HG03066 (cell line): ENCODE results near the gene SCYL1.

Source experiments
- ATAC-seq: cut with Tn5 transposase; IDR thresholded peaks from one replicate; pipeline ENCODE4 v1.9.1; 2021; ENCODE audit warnings: low read depth; ENCODE audit not compliant: unreplicated experiment

Gene SCYL1

DNA sequence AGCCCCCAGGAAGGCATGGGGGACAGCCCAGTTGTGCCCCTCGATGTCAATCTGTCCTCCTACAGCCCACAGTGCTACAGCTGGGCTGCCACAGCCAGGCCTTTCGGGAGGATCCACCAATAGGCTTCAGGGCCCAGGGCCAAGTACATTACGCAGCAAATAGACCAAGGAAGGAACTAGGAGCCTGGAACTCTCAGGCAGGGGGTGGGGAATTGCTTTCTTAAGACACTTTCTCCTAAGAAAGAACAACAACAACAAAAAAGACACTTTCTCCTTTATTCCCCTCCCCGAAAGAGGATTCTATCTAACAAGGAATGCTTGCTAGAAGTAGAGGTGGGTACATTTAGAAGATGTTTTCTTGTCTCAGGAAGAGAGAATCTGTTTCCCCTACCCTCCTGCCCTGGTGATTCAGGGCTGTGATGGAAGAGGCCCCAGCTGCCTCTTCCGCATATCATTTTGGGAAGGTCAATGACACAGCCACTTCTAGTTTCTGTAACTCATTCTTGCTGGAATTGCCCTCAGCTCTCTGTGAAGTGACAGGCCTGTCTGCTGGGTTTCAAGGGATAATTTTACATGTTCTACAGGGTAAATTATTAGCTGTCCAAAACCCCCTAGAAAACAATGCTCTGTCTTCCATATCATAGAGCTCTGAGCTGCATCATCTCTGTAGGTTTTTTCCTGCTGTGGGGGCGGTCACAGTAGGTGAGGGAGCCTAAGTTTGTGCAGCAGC, 32.1 kb upstream of the SCYL1 start:
- no peak for ATAC-seq

DNA sequence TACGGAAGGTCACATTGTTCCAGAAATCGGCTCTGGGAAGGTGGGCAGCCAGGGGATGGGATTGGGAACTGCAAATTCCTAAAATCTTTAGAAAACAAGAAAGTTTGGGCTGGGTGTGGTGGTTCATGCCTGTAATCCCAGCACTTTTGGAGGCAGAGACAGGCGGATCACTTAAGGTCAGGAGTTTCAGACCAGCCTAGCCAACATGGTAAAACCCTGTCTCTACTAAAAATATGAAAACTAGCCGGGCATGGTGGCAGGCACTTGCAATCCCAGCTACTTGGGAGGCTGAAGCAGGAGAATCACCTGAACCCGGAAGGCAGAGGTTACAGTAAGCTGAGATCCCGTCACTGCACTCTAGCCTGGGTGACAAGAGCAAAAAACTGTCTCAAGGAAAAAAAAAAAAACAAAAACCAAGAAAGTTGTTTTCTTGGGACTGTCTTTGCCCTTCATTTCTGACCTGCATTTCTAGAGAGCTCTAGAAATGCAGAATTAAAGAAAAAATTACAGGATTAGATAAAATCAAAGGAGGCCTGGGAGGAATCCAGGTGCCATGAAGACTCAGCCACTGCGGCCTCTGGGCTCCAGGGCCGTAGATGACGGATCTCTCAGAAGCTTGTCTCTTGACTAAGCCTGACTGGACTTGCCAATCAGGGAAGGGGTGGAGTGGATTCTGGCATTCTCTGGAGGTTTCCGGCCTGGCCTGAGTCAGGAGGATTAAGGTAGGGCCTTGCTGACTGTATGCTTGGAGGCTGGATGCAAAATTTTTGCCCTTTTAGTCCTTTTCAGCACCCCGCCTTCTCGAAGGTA, 31.3 kb upstream of the SCYL1 start:
- no peak for ATAC-seq

DNA sequence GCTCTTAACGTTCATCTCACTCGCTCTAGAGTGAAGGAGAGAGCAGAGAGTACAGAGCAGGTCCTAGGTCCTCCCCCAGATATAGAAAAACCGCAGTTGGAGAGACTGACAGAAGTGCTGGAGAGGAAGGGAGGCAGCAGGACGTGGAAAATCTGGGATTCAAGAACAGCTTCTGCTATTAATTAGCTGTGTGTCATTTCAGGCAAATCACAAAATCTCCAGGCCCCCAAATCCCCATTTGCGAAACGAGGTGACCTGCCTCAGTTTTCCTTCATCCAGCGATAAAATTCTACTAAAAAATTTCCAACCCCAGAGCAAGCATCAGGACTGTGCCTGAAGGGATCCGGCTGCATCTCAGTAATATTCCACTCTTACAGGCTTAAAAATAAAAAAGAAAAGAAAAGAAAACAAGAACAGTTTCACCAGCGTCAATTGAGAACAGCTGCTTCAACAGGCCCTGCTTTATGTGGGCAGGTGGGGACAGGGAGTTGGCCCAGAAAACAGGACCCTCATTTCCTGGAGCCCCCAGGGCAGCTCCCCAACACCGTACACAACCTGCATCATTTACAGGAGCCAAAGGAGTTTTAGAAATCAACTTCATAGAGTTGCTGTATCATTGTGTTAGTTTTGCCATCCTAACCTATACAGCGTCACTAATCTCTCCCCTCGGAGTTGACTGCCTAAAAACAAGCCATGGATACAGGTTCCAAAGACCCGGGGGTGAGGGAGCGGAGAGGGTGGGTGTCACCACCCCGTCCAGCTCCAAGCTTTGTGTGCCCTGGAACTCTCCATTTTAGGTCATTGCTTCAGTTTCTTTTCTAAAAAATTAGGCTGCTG, 28.4 kb upstream of the SCYL1 start:
- ATAC-seq = no peak

DNA sequence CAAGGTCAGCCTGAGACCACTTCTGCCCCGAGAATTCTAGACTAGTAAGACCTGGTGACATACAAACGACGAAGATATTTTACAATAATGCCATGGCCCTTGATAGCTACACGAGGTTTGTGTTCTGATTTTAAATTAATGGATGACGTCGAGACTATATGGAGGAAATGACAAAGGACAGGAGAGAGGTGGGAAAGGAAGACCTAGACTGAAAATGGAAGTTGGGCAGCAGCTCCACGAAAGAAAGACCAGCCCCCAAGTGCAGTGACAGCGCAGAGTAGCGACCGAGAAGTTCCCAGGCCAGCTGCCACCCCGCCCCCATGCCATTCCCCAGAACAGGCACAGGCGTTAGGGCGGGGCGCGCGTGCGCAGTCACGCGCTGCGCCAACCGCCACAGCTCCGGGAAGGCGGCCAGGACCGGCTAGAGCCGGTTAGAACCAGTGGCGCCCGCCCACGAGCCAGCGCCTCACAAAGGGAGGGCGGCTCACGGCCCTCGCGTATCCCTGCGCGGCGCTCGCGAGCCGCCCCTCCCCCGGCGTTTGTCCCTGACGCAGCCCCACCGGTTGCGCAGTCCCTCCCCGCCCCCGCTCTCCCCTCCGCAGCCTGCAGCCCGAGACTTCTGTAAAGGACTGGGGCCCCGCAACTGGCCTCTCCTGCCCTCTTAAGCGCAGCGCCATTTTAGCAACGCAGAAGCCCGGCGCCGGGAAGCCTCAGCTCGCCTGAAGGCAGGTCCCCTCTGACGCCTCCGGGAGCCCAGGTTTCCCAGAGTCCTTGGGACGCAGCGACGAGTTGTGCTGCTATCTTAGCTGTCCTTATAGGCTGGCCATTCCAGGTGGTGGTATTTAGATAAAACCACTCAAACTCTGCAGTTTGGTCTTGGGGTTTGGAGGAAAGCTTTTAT, 27.5 kb upstream of the SCYL1 start:
- peak; percentile 59 for ATAC-seq

DNA sequence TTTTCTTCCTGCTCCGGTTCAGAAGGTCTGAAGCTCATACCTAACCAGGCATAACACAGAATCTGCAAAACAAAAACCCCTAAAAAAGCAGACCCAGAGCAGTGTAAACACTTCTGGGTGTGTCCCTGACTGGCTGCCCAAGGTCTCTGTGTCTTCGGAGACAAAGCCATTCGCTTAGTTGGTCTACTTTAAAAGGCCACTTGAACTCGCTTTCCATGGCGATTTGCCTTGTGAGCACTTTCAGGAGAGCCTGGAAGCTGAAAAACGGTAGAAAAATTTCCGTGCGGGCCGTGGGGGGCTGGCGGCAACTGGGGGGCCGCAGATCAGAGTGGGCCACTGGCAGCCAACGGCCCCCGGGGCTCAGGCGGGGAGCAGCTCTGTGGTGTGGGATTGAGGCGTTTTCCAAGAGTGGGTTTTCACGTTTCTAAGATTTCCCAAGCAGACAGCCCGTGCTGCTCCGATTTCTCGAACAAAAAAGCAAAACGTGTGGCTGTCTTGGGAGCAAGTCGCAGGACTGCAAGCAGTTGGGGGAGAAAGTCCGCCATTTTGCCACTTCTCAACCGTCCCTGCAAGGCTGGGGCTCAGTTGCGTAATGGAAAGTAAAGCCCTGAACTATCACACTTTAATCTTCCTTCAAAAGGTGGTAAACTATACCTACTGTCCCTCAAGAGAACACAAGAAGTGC, 26.7 kb upstream of the SCYL1 start:
- ATAC-seq = no peak

DNA sequence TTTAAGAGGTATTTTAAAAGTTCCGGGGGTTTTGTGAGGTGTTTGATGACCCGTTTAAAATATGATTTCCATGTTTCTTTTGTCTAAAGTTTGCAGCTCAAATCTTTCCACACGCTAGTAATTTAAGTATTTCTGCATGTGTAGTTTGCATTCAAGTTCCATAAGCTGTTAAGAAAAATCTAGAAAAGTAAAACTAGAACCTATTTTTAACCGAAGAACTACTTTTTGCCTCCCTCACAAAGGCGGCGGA, 26.2 kb upstream of the SCYL1 start:
- no peak for ATAC-seq

DNA sequence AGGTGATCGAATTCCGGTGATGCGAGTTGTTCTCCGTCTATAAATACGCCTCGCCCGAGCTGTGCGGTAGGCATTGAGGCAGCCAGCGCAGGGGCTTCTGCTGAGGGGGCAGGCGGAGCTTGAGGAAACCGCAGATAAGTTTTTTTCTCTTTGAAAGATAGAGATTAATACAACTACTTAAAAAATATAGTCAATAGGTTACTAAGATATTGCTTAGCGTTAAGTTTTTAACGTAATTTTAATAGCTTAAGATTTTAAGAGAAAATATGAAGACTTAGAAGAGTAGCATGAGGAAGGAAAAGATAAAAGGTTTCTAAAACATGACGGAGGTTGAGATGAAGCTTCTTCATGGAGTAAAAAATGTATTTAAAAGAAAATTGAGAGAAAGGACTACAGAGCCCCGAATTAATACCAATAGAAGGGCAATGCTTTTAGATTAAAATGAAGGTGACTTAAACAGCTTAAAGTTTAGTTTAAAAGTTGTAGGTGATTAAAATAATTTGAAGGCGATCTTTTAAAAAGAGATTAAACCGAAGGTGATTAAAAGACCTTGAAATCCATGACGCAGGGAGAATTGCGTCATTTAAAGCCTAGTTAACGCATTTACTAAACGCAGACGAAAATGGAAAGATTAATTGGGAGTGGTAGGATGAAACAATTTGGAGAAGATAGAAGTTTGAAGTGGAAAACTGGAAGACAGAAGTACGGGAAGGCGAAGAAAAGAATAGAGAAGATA, 25.7 kb upstream of the SCYL1 start, which contains the start of gene MALAT1:
Gene MALAT1 (plus strand): TSS at position 69 of the 736 bp plus-strand sequence.
- ATAC-seq = no peak

DNA sequence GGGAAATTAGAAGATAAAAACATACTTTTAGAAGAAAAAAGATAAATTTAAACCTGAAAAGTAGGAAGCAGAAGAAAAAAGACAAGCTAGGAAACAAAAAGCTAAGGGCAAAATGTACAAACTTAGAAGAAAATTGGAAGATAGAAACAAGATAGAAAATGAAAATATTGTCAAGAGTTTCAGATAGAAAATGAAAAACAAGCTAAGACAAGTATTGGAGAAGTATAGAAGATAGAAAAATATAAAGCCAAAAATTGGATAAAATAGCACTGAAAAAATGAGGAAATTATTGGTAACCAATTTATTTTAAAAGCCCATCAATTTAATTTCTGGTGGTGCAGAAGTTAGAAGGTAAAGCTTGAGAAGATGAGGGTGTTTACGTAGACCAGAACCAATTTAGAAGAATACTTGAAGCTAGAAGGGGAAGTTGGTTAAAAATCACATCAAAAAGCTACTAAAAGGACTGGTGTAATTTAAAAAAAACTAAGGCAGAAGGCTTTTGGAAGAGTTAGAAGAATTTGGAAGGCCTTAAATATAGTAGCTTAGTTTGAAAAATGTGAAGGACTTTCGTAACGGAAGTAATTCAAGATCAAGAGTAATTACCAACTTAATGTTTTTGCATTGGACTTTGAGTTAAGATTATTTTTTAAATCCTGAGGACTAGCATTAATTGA, 25.0 kb upstream of the SCYL1 start:
- no peak for ATAC-seq

DNA sequence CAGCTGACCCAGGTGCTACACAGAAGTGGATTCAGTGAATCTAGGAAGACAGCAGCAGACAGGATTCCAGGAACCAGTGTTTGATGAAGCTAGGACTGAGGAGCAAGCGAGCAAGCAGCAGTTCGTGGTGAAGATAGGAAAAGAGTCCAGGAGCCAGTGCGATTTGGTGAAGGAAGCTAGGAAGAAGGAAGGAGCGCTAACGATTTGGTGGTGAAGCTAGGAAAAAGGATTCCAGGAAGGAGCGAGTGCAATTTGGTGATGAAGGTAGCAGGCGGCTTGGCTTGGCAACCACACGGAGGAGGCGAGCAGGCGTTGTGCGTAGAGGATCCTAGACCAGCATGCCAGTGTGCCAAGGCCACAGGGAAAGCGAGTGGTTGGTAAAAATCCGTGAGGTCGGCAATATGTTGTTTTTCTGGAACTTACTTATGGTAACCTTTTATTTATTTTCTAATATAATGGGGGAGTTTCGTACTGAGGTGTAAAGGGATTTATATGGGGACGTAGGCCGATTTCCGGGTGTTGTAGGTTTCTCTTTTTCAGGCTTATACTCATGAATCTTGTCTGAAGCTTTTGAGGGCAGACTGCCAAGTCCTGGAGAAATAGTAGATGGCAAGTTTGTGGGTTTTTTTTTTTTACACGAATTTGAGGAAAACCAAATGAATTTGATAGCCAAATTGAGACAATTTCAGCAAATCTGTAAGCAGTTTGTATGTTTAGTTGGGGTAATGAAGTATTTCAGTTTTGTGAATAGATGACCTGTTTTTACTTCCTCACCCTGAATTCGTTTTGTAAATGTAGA, 24.3 kb upstream of the SCYL1 start:
- ATAC-seq = no peak

DNA sequence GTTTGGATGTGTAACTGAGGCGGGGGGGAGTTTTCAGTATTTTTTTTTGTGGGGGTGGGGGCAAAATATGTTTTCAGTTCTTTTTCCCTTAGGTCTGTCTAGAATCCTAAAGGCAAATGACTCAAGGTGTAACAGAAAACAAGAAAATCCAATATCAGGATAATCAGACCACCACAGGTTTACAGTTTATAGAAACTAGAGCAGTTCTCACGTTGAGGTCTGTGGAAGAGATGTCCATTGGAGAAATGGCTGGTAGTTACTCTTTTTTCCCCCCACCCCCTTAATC, 23.8 kb upstream of the SCYL1 start:
- ATAC-seq = no peak

DNA sequence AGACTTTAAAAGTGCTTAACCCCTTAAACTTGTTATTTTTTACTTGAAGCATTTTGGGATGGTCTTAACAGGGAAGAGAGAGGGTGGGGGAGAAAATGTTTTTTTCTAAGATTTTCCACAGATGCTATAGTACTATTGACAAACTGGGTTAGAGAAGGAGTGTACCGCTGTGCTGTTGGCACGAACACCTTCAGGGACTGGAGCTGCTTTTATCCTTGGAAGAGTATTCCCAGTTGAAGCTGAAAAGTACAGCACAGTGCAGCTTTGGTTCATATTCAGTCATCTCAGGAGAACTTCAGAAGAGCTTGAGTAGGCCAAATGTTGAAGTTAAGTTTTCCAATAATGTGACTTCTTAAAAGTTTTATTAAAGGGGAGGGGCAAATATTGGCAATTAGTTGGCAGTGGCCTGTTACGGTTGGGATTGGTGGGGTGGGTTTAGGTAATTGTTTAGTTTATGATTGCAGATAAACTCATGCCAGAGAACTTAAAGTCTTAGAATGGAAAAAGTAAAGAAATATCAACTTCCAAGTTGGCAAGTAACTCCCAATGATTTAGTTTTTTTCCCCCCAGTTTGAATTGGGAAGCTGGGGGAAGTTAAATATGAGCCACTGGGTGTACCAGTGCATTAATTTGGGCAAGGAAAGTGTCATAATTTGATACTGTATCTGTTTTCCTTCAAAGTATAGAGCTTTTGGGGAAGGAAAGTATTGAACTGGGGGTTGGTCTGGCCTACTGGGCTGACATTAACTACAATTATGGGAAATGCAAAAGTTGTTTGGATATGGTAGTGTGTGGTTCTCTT, 23.2 kb upstream of the SCYL1 start:
- ATAC-seq = no peak

DNA sequence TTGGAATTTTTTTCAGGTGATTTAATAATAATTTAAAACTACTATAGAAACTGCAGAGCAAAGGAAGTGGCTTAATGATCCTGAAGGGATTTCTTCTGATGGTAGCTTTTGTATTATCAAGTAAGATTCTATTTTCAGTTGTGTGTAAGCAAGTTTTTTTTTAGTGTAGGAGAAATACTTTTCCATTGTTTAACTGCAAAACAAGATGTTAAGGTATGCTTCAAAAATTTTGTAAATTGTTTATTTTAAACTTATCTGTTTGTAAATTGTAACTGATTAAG, 22.7 kb upstream of the SCYL1 start:
- ATAC-seq = no peak

DNA sequence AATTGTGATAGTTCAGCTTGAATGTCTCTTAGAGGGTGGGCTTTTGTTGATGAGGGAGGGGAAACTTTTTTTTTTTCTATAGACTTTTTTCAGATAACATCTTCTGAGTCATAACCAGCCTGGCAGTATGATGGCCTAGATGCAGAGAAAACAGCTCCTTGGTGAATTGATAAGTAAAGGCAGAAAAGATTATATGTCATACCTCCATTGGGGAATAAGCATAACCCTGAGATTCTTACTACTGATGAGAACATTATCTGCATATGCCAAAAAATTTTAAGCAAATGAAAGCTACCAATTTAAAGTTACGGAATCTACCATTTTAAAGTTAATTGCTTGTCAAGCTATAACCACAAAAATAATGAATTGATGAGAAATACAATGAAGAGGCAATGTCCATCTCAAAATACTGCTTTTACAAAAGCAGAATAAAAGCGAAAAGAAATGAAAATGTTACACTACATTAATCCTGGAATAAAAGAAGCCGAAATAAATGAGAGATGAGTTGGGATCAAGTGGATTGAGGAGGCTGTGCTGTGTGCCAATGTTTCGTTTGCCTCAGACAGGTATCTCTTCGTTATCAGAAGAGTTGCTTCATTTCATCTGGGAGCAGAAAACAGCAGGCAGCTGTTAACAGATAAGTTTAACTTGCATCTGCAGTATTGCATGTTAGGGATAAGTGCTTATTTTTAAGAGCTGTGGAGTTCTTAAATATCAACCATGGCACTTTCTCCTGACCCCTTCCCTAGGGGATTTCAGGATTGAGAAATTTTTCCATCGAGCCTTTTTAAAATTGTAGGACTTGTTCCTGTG, 22.1 kb upstream of the SCYL1 start:
- no peak for ATAC-seq

DNA sequence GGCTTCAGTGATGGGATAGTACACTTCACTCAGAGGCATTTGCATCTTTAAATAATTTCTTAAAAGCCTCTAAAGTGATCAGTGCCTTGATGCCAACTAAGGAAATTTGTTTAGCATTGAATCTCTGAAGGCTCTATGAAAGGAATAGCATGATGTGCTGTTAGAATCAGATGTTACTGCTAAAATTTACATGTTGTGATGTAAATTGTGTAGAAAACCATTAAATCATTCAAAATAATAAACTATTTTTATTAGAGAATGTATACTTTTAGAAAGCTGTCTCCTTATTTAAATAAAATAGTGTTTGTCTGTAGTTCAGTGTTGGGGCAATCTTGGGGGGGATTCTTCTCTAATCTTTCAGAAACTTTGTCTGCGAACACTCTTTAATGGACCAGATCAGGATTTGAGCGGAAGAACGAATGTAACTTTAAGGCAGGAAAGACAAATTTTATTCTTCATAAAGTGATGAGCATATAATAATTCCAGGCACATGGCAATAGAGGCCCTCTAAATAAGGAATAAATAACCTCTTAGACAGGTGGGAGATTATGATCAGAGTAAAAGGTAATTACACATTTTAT, 21.4 kb upstream of the SCYL1 start:
- no peak for ATAC-seq

DNA sequence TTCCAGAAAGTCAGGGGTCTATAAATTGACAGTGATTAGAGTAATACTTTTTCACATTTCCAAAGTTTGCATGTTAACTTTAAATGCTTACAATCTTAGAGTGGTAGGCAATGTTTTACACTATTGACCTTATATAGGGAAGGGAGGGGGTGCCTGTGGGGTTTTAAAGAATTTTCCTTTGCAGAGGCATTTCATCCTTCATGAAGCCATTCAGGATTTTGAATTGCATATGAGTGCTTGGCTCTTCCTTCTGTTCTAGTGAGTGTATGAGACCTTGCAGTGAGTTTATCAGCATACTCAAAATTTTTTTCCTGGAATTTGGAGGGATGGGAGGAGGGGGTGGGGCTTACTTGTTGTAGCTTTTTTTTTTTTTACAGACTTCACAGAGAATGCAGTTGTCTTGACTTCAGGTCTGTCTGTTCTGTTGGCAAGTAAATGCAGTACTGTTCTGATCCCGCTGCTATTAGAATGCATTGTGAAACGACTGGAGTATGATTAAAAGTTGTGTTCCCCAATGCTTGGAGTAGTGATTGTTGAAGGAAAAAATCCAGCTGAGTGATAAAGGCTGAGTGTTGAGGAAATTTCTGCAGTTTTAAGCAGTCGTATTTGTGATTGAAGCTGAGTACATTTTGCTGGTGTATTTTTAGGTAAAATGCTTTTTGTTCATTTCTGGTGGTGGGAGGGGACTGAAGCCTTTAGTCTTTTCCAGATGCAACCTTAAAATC, 20.8 kb upstream of the SCYL1 start:
- no peak for ATAC-seq
